ENCODE data around the gene LTK.

LTK gene

DNA sequence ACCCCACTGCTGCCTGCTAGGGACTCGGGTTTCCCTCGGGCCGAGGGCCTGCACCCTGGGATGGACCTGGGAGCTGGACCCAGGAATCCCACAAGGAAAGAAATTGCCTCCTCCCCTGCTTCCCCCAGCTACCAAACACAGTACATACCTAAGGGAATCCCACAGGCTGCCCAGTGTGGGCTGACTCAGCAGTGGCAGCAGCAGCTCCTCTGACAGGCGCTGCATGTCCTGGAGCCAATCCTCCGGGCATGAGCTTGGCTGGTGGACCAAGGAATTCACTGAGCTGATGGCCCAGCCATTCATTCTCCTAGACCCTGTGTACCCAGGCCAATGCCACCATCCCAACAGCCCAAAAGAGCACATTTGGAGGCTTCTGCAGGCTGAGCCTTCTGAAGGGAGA, 9.5 kb upstream of the LTK start:
- no peak for DNase-seq

- DNase-seq: no peak
Measured at GRCh38 chr15:41521614-41522013, 8.0 kb upstream of the LTK start.

DNA sequence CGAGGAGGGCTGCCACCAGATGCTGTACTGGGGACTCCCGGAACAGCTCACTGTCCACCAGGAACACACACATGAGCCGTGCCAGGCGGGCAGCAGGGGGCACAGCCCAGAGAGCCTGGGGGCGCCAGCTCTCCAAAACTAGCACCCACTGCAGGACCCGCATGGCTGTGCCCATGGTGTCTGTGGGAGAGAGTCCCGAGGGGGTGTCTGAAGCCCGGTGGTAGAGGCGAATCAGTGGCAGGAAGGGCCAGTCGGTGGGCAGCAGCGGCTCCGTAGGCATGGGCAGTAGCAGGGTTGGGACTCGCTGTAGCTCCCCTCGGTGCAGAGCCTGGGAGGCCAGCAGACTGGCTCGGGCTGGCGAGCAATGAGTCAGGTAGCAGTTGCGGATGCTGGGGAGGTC, 7.0 kb upstream of the LTK start:
- no peak for DNase-seq

DNA sequence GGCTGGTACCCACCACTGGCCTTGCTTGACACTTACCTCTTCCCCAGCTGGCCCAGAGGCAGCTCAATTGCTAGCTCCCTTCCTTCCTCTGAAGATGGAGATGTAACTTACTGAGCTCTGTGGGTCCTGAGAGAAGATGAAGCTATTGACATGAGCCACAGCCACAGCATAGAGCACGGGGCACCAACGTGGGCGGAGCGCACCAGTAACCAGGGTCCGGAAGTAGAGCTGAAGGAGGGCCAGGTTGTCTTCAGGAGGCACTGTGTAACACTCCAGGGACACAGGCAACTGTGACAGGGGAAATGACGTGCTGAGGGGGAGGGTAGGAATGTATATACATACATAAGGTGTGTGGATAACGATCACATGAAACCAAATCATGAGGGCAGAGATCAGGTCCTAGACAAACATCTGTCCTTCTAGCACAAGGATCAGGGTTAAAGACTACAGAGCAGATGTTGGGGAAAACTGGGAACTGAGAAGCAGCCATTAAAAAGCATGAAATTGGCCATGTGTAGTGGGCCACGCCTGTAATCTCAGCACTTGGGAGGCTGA, 4.3 kb upstream of the LTK start:
- no peak for DNase-seq

DNA sequence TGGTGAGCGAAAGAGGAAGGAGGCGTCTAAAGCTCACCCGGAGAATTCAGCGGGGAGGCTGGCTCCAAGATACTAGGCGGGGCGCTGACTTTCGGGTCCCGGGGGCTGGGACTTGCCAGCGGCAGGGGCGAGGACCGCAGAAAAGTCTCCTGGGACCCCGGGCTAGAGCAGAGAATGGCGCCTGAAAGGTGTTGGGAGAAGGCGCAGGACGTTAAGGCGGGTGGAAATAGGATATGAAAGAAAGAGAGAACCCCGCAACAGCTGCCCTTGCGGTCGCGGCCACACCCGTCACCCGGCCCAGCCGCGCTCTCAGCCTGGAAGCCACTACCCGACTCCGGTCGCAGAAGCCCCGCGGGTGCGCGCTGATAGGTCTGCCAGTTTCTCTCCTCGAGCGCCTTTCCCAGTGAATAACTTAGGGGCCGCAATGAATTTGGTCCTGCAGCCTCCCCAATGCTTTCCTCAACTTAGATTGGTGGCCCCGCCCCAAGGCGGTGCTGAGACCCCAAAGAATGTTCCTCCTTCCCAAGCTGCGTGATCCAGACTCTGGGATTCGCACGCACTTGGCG, 604 bp downstream of the LTK start:
- peak; percentile 30 to 62 (median 38) for DNase-seq

DNA sequence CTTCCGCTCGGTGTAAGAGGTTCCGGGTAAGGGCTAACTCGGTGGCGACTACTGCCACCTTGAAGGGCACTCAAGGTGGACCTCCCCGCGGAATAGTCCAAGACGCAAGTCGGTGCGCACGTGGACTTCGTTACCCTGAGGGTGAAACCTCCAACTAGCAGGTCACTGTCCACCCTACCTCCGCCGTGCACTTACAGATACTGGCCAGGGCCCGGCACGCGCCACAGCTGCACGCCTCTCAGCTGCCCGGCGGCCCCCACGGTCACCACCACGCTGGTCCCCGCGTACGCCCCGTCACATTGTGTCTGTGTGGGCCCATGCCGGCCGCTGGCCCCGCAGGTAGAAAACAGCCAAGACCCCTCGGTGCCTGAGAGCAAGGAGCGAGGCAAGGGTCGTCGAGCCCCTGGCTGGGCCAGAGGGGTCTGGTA, 1.1 kb downstream of the LTK start:
- DNase-seq: no peak

GRCh38 chr15:41511899-41512369, 1.7 kb downstream of the LTK start:
- peak in 1 of 3 donors; percentile 30 for DNase-seq

DNA sequence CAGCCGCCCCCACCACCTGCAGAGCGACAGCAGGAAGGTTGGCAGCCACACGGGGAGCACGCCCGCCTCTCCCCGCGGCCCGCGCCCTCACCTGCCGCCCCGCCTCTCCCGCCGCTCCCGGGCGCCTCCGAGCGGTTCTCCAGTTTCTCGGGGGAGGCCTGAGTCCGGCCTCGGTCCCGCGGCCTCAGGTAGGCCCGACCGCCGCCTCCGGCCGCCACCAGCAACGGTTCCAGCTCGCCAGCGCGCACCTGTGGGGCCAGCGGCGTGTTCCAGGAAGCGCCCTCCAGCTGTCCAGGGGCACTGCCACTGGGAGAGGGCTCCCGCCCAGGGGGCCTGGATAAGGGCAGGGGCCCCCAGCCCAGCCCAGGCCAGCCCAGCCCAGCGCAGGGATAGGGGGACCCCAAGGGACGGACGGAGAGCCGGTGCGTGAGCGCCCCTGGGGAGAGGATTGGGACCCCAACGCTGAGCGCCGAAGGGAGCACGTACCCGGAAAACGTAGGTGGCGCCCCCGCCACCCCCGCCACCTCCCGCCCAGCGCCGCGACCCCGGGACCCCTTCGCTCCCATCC, 2.2 kb downstream of the LTK start:
- no peak for DNase-seq

GRCh38 chr15:41510728-41511127, 2.9 kb downstream of the LTK start:
- DNase-seq: no peak

DNA sequence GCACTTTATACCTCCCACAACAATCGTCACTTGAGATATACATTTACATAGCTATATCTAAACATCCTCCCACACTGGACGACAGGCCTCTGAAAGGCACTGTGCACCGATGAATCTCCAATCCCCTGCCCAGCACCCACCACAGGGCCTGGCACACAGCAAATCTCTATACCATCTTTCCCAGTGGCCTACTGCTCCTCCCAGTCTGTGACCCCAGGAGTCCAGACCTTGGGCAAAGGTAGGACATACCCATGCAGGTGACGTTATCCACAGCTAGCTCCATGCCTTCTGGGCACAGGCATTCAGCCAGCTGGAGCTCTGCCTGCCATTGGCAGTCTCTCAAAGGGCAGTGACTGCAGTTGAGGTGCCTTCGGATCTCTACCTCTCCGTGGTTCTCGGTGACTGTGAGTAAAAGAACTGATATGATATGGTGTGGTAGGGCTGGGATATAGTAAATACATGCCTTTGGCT, 5.8 kb downstream of the LTK start:
- DNase-seq: no peak

GRCh38 chr15:41506796-41507341, 6.8 kb downstream of the LTK start:
- no peak for DNase-seq

DNA sequence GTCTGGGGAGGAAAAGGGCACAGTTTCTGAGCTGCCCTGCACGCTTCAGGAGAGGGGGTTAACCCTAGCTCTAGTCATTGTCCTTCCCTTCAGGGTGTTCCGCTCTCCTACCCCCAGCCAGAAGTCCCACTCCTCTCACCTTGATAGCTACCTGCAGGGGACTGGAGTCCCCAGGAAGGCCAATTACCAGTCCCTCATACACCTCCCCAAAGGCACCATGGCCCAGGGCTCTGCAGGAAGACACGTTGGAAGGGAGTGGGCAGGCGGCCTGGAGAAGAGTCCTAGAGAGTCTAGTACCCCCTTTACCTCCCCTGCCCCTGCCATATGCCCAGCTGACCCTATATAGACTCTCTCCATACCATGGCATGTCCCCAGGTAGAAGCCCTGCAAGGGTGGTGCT, 7.9 kb downstream of the LTK start:
- no peak for DNase-seq

DNA sequence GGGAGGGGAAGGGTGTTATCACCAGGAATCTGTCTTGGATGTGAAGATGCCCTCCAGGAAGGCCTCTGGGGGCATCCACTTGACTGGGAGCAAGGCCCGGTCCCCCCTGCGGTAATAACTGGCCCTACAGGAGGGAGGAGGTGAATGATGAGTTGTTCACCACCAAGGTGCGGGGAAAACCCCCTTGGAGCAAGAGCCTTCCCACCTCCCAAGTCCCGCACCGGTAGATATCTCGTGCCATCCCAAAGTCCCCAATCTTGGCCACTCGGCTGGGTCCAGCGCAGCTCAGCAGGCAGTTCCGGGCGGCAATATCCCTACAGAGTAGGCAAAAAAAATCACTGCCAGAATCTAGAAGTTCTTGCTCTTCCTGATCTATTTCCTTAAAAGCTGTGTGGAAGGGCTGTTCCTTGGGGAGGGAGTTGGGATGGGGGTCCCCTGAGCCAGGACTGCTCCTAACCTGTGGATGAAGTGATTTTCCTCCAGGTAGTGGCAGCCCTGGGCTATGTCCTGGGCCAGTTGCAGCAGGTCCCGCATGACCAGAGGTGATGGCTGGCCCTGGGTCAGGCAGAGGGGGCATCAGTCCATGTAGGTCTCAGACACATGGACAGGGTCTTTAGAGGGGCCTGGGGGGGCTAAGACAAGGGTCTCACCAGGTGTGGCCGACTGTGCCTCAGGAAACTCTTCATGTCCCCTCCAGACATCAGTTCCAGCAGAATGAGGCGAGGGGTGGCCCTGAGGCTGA, 8.7 kb downstream of the LTK start:
- no peak for DNase-seq

- no peak for DNase-seq
Measured at GRCh38 chr15:41503669-41504010, 10.0 kb downstream of the LTK start.

DNA sequence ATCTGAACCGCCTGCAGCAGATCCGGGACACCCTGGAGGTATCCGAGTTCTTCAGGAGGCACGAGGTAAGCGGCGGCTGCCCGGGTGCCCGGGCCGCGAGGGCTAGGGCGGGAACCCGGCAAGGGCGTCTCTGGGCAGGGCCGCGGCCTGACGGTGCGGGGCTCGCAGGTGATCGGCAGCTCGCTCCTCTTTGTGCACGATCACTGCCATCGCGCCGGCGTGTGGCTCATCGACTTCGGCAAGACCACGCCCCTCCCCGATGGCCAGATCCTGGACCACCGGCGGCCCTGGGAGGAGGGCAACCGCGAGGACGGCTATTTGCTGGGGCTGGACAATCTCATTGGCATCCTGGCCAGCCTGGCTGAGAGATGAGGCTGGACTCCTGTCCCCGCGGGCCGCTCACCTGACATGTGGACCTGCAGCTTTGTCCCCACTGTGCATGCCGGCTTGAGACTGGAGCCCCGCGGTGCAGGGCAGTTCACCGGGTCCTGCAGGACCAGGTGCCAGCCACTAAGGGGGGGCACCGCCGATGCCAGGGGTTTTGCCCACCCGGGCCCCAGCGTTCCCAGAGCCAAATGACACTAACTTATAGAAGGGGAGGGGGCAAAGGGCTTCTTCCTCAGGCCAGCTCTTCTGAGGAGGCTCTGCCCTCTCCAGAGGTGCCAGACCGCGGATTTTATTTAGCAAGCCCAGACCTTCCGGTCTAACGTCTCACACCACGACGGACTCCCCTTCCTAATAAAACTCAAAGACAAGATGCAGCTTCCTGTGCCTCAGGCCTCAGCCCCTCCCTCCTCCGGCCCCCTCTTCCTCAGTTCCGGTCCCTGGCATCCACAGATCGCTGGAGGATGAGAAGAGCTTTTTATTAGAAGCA, 10.6 kb downstream of the LTK start:
- DNase-seq: peak in 1 of 3 donors; percentile 16

DNA sequence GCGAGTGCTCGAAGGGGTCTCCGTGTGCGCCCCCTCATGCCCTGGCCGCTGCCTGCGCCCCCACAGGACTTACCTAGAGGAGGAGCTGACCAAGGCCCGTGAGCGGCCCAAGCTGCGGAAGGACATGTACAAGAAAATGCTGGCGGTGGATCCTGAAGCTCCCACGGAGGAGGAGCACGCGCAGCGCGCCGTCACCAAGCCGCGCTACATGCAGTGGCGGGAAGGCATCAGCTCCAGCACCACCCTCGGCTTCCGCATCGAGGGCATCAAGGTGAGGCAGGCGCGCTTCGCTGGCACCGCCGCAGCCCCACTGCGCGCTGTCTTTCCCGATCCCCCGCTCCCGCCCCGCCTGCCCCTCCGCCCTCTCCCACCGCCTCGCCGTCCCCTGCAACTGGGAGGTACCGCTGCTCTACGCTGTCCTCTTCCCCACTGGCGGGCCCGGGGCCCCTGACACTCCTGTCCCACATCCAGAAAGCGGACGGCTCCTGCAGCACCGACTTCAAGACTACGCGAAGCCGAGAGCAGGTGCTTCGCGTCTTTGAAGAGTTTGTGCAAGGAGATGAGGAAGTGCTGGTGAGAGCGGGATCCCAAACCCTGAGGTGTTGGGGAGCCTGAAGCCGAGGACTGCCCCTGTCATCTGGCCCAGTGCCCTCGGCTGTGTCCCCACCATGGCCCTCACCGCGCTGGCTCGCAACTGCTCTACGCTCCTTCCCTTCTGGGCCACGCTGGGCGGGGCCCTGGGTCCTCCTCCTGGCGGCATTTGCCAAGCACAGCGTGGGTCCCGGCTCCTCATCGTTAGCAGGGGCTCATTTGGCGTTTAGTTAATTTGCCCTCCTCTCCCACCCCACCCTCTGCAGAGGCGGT, 11.5 kb downstream of the LTK start:
- DNase-seq: peak in 1 of 3 donors; percentile 62

DNA sequence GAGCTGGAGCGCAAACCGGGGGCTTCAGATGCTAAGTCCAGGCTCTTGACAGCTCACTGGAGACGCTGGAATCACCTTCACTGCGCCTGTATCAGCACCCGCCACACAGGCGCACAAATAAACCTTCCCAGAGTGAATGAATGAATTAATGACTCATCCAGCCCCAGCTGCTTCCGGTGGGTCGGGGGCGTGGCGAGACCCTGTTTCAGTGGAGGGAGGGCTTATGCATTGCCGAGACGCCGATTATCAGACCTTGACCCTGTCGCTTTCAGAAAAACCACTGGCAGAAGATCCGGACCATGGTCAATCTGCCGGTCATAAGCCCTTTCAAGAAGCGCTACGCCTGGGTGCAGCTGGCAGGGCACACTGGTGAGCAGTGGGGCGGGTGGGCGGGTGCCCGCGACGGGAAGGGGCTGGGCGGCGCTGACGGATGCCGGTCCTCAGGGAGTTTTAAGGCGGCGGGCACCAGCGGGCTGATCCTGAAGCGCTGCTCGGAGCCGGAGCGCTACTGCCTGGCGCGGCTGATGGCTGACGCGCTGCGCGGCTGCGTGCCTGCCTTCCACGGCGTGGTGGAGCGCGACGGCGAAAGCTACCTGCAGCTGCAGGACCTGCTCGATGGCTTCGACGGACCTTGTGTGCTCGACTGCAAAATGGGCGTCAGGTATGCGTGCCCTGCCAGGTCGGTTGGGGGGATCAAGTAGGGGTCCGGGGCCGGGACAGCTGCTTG, 12.3 kb downstream of the LTK start:
- DNase-seq: peak in 1 of 3 donors; percentile 54

- no peak for DNase-seq
Measured at GRCh38 chr15:41499109-41499851, 14.3 kb downstream of the LTK start.

GRCh38 chr15:41498657-41499056, 15.0 kb downstream of the LTK start:
- DNase-seq: no peak
